ENCODE results near the gene CTF1.
"Not testable (repeated sequence)": the region's sequence is repeated elsewhere in the genome, so short reads cannot be mapped to it uniquely, and the experiment has no call there.

The CTF1 gene

DNA sequence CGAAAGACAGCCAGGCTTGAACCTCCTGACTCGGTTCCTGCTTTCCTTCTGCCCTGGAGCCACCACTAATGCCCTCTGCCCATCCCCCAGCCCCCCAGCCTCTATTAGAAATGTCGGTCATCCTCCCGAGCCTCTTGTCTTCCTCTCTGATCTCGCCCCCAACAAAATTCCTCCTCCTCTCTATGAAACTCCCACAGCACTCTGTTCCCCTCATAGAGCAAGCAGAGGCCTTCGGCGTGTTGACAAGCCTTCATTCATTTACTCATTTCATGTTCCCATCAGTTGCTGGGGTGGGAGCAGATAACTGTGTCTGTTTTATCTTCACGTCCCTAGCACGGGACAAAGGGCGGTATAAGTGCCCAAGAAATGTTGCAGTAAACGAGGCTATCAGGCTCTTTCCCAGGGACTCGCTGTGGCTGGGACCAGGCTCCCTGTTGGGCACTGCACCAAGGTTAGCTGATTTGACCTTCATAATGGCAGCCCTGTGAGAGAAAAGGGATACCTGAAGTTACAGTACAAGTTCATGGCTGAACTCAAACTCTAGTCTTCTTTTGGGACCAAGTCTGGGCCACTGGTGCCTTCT is 34.7 kb downstream of the CTF1 start:
- DNase-seq (ENCODE audit: low spot score) = no peak

DNA sequence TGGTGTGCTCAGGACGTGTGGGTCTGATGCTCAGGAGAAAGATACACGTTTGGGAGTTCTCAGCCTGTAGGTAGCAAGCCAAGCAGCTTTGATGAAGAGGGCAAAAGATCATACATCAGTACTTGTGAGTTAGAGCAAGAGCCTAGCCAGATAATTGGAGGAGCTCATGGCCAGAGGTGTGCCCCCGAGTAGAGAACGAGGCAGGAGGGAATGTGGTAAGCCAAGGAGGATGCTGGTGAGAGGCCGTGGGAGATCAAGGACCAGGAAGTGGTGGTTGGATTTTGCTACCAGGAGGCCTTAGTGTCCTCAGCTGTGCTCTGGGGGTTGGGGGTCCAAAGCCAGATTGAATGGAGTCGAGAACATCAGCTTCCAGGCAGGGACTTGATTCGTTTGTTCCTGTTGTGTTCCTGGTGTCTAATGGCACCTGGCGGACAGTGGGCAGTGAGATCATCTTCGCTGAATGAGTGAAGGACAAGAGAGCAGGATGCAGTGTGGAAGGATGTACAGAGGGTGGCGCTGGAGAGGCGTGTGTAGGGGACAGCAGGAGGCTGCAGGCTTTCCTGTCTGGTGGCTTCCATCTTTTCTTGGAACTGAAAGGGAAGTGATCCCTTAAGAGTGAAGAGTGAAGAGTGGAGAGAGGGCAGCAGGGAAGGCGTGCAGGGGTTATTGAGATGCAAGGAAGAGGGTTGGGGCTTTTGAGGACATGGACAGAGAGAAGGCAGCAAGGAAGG is 38.6 kb downstream of the CTF1 start:
- DNase-seq (ENCODE audit: low spot score) = peak; percentile 64

DNA sequence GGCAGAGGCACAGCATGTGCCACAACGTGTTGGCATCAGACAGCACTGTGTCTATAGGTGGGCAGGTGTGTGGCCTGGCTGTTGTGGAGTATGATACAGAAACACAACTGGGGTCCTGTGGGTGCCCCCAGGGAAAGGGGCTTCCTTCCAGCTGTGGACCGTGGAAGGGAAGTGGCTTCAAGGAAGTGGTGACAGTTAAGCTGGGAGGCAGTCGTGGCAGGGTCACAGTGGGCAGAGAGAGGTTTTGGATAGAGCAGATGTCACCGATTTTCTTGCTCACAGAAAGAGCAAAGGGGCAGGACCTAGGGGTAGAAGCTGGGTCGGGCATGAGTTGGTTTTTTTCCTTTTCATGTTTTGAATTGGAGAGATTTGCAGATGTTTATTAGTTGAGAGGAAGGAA is 41.3 kb downstream of the CTF1 start:
- DNase-seq (ENCODE audit: low spot score) = no peak

DNA sequence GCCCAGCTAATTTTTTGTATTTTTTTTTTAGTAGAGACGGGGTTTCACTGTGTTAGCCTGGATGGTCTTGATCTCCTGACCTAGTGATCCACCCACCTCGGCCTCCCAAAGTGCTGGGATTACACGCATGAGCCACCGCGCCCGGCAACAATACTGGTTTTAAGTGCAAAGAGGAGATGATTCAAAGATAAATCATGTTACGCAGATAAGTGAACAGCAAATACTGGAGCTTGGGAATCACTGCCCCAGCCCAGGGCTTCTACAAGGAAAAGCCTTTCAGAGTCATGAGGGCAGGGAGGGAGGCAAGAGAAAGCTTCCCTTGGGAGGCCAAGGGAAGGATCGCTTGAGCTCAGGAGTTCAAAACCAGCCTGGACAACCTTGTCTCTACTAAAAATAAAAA is 43.2 kb downstream of the CTF1 start:
- DNase-seq (ENCODE audit: low spot score) = not testable (repeated sequence)

DNA sequence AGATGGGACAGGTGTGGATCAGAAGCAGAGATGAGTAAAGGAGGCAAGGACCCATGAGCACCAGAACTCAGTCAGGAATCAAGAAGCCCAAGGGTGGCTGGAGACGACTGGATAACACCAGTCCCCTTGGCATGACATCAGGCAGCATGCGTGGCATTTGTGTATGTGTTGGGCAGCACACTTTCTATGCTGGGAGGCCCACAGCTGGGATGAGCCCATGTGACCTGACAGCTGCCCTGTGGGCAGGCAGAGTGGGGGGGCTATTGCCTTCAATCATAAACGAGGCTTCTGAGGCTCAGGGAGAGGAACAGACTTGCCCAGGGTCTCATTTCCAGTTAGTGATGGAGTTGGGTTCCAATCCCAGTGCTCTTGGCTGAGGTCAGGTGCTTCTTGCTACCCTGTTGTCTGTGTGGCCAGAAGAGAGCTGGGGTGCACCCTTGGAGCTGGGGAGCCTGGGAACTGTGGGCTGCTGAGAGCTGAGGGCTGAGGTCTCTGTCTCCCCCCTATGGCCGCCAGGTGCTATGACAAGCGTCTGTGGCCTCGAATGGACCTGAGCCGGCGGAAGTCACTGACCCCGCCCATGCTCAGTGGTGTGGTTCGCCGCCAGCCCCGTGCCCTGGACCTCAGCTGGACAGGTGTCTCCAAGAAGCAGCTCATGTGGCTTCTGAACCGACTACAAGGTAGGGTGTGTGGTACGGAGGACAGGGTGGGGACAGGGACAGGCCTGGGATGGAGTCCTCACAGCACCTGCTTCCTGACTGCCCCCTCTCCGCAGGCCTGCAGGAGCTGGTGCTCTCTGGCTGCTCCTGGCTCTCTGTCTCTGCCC is 45.4 kb downstream of the CTF1 start:
- peak; percentile 89 for DNase-seq (ENCODE audit: low spot score)

DNA sequence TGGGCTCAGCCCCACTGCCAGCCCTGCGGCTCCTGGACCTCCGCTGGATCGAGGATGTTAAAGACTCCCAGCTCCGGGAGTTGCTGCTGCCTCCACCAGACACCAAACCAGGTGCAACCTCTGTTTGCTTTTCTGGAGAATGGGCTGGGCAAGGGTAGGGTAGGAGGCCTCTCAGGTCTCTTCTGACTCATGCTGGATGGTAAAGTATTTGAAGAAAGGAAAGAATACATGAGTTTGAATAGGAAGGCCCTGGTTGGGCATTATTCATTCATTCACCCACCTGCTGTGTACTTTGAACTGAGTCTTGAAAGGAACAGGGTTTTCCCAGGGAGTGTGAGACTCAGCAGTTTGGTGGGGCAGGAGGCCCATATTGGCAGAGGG is 46.0 kb downstream of the CTF1 start:
- no peak for DNase-seq (ENCODE audit: low spot score)

DNA sequence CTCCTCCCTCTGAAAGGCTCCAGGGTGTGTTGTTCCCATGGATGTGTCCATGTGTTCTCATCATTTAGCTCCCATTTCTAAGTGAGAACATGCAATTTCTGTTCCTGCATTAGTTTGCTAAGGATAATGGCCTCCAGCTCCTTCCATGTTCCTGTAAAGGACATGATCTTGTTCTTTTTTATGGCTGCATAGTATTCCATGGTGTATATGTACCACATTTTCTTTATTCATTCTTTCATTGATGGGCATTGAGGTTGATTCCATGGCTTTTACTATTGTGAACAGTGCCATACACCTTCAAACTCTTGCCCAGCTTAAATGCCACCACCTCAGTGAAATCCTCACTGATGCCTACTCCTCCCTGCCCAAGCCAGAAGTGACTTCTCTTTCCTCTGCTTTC is 47.9 kb downstream of the CTF1 start:
- no peak for DNase-seq (ENCODE audit: low spot score)

DNA sequence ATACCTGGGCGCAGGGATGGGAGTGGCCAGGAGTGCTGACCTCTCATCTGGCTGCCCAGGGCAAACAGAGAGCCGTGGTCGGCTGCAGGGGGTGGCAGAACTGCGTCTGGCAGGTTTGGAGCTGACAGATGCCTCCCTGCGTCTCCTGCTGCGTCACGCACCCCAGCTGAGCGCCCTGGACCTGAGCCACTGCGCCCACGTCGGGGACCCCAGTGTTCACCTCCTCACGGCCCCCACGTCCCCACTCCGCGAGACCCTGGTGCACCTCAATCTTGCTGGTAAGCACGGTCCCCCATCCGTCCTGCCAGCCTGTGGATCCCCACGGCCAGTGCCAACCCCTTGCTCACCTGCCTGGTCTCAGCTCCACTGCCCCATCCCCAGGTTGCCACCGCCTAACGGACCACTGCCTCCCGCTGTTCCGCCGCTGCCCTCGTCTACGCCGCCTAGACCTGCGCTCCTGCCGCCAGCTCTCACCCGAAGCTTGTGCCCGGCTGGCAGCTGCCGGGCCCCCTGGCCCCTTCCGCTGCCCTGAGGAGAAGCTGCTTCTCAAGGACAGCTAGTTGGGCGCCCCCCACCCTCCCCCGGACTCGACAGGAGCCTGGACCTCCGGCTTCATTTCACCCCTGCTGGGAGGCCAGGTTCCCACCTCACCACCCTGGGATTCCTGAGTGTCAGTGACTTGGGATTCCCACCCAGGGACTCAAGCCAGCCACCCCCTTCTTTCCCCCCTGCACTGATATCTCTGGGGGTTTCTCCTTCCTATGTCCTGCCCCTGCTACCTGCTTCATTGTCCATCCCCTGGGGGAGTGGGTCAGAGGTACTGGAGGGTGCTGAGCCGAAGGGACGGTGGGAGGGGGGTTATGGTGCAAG is 50.5 kb downstream of the CTF1 start:
- DNase-seq (ENCODE audit: low spot score) = no peak

DNA sequence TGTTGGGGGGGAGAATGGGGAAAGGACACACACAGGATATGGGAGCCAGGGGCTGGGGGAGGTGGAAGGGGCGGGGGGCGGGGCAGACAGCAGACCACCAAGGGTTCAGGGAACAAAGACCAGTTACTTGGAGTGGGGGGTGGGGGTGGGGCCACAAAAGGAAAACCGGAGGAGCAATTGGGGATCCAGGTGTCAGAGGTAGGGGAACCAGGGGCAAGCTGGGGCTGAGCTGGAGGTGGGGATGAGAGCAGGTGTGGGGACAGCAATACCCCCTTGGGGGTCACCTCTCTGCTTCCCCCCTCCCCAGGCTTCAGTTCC is 51.1 kb downstream of the CTF1 start:
- DNase-seq (ENCODE audit: low spot score) = no peak

DNA sequence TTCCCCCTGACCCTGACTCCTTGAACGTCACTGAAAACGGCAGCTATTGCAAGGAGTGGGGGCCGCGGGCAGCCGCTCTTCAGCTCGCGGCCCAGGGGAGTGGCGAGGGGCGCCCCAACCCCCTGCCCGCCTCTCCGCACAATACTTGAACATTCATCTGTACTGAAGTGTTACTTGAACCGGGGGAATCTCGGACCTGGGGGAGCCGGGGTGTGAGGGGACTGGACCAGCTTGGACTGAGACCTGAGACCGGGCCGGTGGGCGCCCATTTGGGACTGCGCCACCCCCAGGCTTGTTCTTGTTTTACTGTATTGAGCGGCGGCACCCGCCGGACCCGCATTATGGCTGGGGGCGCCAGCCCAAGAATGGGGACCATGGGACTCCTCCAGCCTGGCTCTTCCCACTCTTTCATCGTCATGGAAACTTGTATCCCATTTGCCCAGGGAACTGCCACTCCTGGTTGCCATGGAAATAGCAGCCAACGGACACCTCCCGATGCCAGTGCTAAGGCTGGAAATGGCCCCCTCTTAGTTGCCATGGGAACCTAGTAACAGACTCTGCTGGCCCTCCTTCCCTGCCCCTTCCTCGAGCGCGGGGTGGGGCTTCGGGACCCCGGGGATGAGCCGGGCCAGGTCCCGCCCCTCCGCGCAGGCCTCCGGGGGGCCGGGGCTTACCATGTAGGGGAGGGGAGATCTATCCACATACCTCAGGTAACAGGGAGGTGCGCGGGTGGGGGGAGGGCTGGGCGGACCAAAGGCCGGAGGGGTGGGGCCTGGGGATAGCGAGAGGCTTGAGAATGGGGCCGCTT is 51.6 kb downstream of the CTF1 start:
- DNase-seq (ENCODE audit: low spot score) = no peak

DNA sequence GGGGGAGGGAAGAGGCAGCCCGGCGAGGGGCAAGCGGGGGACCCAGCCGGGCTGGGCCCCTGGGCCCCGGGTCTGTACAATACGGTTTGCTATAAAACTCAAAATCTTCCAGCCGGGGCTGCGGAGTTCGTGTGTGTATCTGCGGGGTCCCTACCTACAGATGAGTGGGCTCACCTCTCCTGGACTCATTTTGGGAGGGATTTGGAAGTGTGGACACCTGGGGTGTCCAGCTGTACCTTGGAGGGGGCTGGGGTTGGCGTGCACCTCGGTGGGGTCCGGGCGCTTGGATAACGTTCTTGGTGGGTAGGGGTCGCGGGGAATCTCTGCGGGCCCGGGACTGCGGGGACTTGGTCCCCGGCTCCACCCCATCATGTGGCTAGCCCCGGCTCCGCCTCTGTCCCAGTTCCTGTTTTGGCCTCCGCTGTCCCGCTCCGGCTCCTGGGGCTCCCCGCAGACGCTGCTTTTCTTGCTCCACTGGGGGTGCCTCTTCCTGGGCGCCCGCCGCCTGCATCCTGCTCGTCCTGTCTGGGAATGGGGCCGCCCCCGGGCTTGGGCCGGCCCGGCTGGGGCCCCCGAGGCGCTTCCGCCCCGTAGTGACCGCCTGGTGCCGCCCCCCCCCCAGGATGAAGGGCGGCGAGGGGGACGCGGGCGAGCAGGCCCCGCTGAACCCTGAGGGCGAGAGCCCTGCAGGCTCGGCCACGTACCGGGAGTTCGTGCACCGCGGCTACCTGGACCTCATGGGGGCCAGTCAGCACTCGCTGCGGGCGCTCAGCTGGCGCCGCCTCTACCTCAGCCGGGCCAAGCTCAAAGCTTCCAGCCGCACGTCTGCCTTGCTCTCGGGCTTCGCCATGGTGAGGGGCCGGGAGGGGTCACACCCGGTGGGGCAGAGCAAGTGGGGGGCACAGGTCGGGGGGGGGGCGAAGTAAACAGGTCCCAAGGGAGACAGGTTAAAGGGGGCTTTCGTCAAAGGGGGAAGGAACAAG is 52.5 kb downstream of the CTF1 start, which contains the start of gene ORAI3:
Gene ORAI3 (plus strand): TSS at position 402 of the 983 bp plus-strand sequence. CDS start 222 bp downstream, at position 624.
- DNase-seq (ENCODE audit: low spot score) = no peak

DNA sequence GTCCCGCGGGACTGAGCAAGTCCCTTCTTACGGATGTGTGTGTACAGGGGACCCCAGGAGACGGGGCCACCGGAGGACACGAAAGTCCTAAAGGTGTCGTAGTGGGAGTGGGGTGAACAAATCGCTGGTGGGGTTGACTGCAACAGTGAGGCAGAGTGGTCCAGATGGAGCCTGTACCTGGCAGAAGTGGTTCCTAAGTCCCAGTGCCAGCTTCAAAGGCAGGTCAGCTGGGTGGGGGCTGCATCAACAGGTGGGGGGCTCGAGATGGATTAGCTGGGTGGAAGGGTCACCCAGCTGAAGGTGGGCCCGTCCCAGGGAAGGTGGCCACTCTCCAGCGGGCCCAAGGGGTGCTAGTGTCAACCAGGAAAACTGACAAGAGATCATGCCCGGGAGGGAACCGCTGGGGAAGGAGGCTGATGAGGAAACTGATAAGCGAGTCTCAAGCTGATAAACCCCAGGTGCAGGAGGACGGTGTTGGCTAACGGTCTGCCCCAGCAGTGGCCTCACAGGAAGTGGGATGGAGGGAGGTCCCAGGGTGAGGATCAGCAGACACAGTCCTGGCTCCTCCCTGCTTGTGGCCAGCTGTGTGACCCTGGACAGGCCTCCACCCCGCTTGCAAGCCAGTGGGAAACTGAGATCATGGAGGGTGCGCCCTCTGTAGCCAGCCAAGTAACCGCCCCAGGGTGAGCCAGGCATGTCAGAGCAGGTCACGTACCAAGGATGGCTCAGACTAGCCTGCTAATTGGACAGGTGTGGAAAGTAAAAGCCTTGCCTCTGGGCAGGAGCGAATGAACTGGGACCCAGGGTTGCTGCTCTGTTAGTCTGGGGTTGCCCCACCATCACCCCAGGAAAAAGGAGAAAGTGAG is 53.5 kb downstream of the CTF1 start:
- DNase-seq (ENCODE audit: low spot score) = no peak

DNA sequence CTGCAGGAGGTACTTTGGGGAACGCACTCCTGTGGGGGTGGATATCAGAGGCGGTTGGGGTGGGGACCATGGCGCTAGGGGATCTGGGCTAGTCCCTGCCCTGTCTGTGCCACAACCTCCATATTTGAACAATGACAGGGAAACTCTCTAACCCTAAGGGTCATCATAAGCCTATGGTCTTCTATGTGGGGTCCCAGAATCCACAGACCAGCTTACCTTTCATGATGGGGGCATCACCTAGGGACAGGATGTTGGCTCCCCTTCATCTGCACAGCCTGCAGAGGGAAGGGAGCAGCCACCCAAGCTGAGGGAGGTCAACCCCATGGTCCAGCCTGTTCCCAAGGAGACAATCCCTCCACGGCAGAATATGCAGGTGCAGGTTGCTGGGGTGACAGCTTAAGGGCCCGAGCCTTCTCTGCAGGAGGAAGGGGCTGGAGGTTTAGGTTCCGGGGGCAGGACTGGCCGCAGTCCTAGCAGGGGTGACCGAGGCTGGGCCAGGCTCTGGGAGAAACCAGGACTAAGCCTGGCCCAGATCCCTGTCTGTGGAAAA is 54.2 kb downstream of the CTF1 start:
- no peak for DNase-seq (ENCODE audit: low spot score)

DNA sequence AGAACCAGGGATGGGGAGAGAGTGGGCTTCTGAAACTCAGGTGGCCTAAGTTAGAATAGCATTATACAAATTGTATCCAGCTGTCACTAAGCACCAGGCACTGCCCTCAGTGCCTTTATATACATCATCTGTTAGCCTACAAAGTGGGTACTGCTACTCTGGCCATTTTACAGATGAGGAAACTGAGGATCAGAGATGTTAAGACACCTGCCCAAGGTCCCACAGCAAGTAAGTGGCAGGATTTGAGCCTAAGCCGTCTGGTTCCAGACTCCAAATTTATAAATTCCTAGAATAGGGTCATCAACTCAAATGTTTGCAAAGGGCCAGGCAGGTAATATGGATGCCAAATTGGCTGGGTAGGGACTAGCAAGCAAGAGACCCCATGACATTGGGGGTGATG is 54.8 kb downstream of the CTF1 start:
- DNase-seq (ENCODE audit: low spot score) = no peak

DNA sequence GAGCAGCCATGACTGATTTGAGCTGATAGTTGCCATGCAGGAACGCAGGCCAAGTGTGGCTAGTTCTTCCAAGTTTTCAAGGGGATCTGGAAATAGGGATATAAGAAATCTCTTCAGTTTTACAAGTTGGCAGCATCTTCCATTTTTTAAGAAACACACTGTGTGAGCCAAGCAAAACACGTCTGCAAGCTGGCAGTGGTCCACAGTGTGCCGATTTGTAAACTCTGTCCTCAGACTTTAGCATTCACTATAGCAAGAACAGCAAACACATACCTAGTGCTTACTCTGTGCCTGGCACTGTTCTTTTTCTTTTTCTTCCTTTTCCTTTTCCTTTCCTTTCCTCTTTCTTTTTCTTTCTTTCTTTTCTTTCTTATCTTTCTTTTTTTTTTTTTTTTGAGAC is 55.3 kb downstream of the CTF1 start:
- DNase-seq (ENCODE audit: low spot score) = no peak

DNA sequence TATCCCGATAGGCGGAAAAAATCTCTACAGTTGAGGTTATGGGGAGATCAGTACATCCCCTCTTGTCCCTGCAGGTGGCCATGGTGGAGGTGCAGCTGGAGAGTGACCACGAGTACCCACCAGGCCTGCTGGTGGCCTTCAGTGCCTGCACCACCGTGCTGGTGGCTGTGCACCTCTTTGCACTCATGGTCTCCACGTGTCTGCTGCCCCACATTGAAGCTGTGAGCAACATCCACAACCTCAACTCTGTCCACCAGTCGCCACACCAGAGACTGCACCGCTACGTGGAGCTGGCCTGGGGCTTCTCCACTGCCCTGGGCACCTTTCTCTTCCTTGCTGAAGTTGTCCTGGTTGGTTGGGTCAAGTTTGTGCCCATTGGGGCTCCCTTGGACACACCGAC is 56.7 kb downstream of the CTF1 start:
- no peak for DNase-seq (ENCODE audit: low spot score)

Measured in D341Med (cell line).